ENCODE data around the gene LTB.

GRCh38 chr6:31559606-31559957 lies 22.6 kb downstream of the LTB start:
- TF ChIP-seq CTCF (IDR thresholded peaks at IDR 0.05; ENCODE audit: insufficient read depth, low read length) = no peak
- TF ChIP-seq REST (IDR thresholded peaks at IDR 0.05; ENCODE audit: insufficient replicate concordance, low read depth) = no peak
- no peak for TF ChIP-seq GABPA (IDR thresholded peaks at IDR 0.05; ENCODE audit: low read depth)
- TF ChIP-seq POLR2AphosphoS5 (IDR thresholded peaks at IDR 0.05; ENCODE audit: low read depth) = no peak
